Keratinocyte (primary cell): ENCODE data around the gene CSN3. TPM values are rescaled to one million over a fixed set of nuclear protein-coding genes. Genes with fewer than 3 reads are reported as not detected.

Experiments
- DNase-seq: peaks from one replicate; pipeline ENCODE4 v3.0.0-alpha.2; 2011; ENCODE audit warnings: low read depth, missing footprints, low spot score
- FAIRE-seq: peaks from 2 replicates; lab custom pipeline; 2011; peaks lifted over from hg19 to GRCh38; lab: Jason Lieb, UNC
- H2AFZ ChIP-seq: 2 replicates; pipeline ENCODE4 v1.6.0; 2012; ENCODE audit warnings: low read length, control low read depth, inconsistent platforms; ENCODE audit not compliant: control insufficient read depth
- H3K27ac ChIP-seq: 2 replicates; pipeline ENCODE4 v1.5.1; 2011; ENCODE audit warnings: low read length; ENCODE audit not compliant: control insufficient read depth, insufficient read depth
- H3K27me3 ChIP-seq: 3 replicates; pipeline ENCODE4 v1.6.0; 2011; ENCODE audit warnings: low read length; ENCODE audit not compliant: control insufficient read depth, insufficient read depth; ENCODE audit errors: extremely low read depth
- H3K36me3 ChIP-seq, 2 experiments: 2 replicates in 1 of 2; 3 replicates in 1 of 2; pipeline ENCODE4 v1.5.1; 2011; ENCODE audit warnings: low read length in 2 of 2, mild to moderate bottlenecking in 1 of 2; ENCODE audit not compliant: control insufficient read depth in 2 of 2, insufficient read depth in 2 of 2; ENCODE audit errors: extremely low read depth in 1 of 2
- H3K4me1 ChIP-seq: 3 replicates; pipeline ENCODE4 v1.5.1; 2011; ENCODE audit warnings: low read length; ENCODE audit not compliant: control insufficient read depth, insufficient read depth; ENCODE audit errors: extremely low read depth
- H3K4me2 ChIP-seq: 3 replicates; pipeline ENCODE4 v1.6.0; 2011; ENCODE audit warnings: low read depth, low read length; ENCODE audit not compliant: control insufficient read depth, insufficient read depth; ENCODE audit errors: extremely low read depth
- H3K4me3 ChIP-seq, 3 experiments: fragments of 200-600 bp in 1 of 3; sonication (generic) in 1 of 3; 2 replicates in 2 of 3; 3 replicates in 1 of 3; pipeline ENCODE4 v1.5.1; 2011 to 2016; ENCODE audit warnings: low read length in 3 of 3, mild to moderate bottlenecking in 3 of 3, control low read depth in 2 of 3, inconsistent platforms in 1 of 3, low read depth in 1 of 3, mixed read lengths in 1 of 3, mixed run types in 1 of 3, moderate library complexity in 1 of 3; ENCODE audit not compliant: control insufficient read depth in 2 of 3, insufficient read depth in 2 of 3; ENCODE audit errors: extremely low read depth in 1 of 3
- H3K79me2 ChIP-seq: 2 replicates; pipeline ENCODE4 v1.6.0; 2012; ENCODE audit warnings: low read length; ENCODE audit not compliant: control insufficient read depth, insufficient read depth
- H3K9ac ChIP-seq: 3 replicates; pipeline ENCODE4 v1.6.0; 2011; ENCODE audit warnings: low read length; ENCODE audit not compliant: control insufficient read depth, insufficient read depth; ENCODE audit errors: extremely low read depth
- H3K9me1 ChIP-seq: 3 replicates; pipeline ENCODE4 v1.6.0; 2011; ENCODE audit warnings: low read length; ENCODE audit not compliant: control insufficient read depth, insufficient read depth; ENCODE audit errors: extremely low read depth
- H3K9me3 ChIP-seq: 2 replicates; pipeline ENCODE4 v1.5.1; 2012; ENCODE audit warnings: low read depth, low read length; ENCODE audit not compliant: control insufficient read depth
- H4K20me1 ChIP-seq: 3 replicates; pipeline ENCODE4 v1.6.0; 2011; ENCODE audit warnings: low read length; ENCODE audit not compliant: control insufficient read depth, insufficient read depth; ENCODE audit errors: extremely low read depth
- EZH2 ChIP-seq: IDR thresholded peaks from one replicate; pipeline ENCODE4 v1.6.1; 2012; ENCODE audit warnings: inconsistent platforms, mild to moderate bottlenecking, low read length, moderate library complexity
- dilution Hi-C: fragments of 300-500 bp; cut with MboI; formaldehyde crosslinking; loops from one replicate; pipeline ENCODE4 v1.7.0; 2020; ENCODE audit warnings: low sequenced_read_pairs; ENCODE audit not compliant: extremely low pct_ligation_motif_present
- polyA plus RNA-seq, 5 experiments: library from polyadenylated mRNA; depleted of rRNA in 3 of 5; stranded (reverse) in 3 of 5; stranded (forward) in 1 of 5; unstranded in 1 of 5; fragments of >200 nt; gene quantifications; 1 replicate in 1 of 5; 2 replicates in 3 of 5; 3 replicates in 1 of 5; pipeline versions ENCODE4 v1.2.1 to v1.2.3, GENCODE V29; 2011 to 2012; ENCODE audit warnings: missing spikeins in 2 of 5, low read depth in 1 of 5, low replicate concordance in 1 of 5
- TF ChIP-seq, protein P1 (sequence below), 3 experiments: IDR thresholded peaks in 1 of 3; conservative IDR thresholded peaks in 1 of 3; optimal IDR thresholded peaks in 1 of 3; 2 replicates in 2 of 3; 3 replicates in 1 of 3; pipeline versions ENCODE3 to v1.5.1; 2011; ENCODE audit warnings: low read length in 3 of 3, mild to moderate bottlenecking in 3 of 3, moderate library complexity in 2 of 3, control low read depth in 1 of 3, inconsistent platforms in 1 of 3; ENCODE audit not compliant: insufficient read depth in 2 of 3; ENCODE audit errors: extremely low read depth in 1 of 3

Gene CSN3
- polyA plus RNA-seq, 1 donor (not counting 4 experiments of a cell fraction or from before 2014, with no cell fraction given), result not detected

DNA sequence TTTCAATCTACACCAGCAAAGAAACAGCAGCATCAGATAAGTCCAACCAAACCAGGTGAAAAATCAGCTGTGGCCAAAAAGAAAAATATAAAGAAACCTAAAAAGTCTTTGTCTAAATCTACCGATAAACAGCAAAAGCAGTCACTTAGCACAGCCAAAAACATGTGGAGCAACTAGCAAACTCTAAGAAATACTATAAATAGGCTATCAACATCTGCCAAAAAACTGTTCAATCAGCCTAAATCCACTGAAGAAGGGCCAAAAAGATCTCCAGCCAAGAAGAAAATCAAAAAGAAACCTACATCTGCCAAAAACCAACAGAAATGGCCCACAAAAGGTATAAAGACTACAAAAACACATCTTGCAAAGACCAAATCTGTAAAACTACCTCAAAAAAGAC is 55.7 kb downstream of the CSN3 start:
- H3K4me3 ChIP-seq, result no peak overlapping the region
- H3K79me2 ChIP-seq, result no peaks in the 10 kb centered on the region
- dilution Hi-C loops, result no loop called here
- H3K4me1 ChIP-seq, result no peaks in the 10 kb centered on the region
- H3K4me2 ChIP-seq, result no peak overlapping the region
- no peak overlapping the region for H3K27ac ChIP-seq
- H3K36me3 ChIP-seq, result no peaks in the 10 kb centered on the region
- no peaks in the 10 kb centered on the region for H4K20me1 ChIP-seq
- no peak for FAIRE-seq
- H3K9ac ChIP-seq, result no peak overlapping the region
- H3K9me1 ChIP-seq, result no peaks in the 10 kb centered on the region
- H3K27me3 ChIP-seq, result no peaks in the 10 kb centered on the region
- TF ChIP-seq, protein P1, sequence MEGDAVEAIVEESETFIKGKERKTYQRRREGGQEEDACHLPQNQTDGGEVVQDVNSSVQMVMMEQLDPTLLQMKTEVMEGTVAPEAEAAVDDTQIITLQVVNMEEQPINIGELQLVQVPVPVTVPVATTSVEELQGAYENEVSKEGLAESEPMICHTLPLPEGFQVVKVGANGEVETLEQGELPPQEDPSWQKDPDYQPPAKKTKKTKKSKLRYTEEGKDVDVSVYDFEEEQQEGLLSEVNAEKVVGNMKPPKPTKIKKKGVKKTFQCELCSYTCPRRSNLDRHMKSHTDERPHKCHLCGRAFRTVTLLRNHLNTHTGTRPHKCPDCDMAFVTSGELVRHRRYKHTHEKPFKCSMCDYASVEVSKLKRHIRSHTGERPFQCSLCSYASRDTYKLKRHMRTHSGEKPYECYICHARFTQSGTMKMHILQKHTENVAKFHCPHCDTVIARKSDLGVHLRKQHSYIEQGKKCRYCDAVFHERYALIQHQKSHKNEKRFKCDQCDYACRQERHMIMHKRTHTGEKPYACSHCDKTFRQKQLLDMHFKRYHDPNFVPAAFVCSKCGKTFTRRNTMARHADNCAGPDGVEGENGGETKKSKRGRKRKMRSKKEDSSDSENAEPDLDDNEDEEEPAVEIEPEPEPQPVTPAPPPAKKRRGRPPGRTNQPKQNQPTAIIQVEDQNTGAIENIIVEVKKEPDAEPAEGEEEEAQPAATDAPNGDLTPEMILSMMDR (optimal IDR thresholded peaks at IDR 0.05 in 1 of 3, IDR thresholded peaks at IDR 0.05 in 1 of 3, conservative IDR thresholded peaks at IDR 0.05 in 1 of 3; ENCODE audit: extremely low read depth in 1 of 3, insufficient read depth in 2 of 3, low read length in 3 of 3), result no peak
- no peak for TF ChIP-seq EZH2
- H3K9me3 ChIP-seq, result no peaks in the 10 kb centered on the region
- H2AFZ ChIP-seq, result no peak overlapping the region
- DNase-seq, result no peak

DNA sequence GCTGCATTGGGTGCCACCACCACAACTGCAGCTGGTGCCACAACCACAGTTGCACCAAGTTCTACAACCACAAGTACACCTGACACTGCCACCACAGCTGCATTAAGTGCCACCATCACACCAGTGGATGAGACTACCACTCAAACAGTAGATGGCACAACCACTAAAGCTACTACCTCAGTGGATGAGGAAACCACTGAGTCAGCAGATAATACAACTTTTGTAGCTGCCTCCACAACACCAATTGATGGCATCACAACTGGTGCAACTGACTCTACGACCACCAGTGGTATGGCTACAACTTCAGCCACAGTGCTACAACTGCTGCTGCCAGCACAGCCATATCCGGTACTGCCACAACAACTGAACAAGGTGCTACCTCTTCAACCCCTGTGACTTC is 57.2 kb downstream of the CSN3 start:
- FAIRE-seq, result no peak
- Histone ChIP-seq H3K4me2 (no peak overlapping the region), H3K36me3 (no peaks in the 10 kb centered on the region)

More for the DNA sequence above, 57.2 kb downstream of the CSN3 start:
- Histone ChIP-seq H3K9ac (no peak overlapping the region), H3K79me2 (no peaks in the 10 kb centered on the region), H3K9me1 (no peaks in the 10 kb centered on the region), H3K27me3 (no peaks in the 10 kb centered on the region), H3K4me1 (no peaks in the 10 kb centered on the region), H3K9me3 (no peaks in the 10 kb centered on the region), H4K20me1 (no peaks in the 10 kb centered on the region), H3K27ac (no peak overlapping the region), H3K4me3 (no peak overlapping the region), H2AFZ (no peak overlapping the region)
- no peak for DNase-seq
- dilution Hi-C loops, result no loop called here
- no peak for TF ChIP-seq EZH2
- TF ChIP-seq, protein P1 (optimal IDR thresholded peaks at IDR 0.05 in 1 of 3, IDR thresholded peaks at IDR 0.05 in 1 of 3, conservative IDR thresholded peaks at IDR 0.05 in 1 of 3; ENCODE audit: extremely low read depth in 1 of 3, insufficient read depth in 2 of 3, low read length in 3 of 3), result no peak
